Measurements from ENCODE around the gene HMOX1. TPM values are rescaled to one million over a fixed set of nuclear protein-coding genes. Genes with fewer than 3 reads are reported as not detected.

Gene HMOX1
- total RNA-seq, 1 donor from 2014 or later, result 54.0 TPM

GRCh38 chr22:35384975-35385588 lies 4.2 kb downstream of the HMOX1 start:
- H3K4me3 ChIP-seq, result no peak overlapping the region
- intact Hi-C loops (cut with DNase I), result no loop called here

GRCh38 chr22:35386670-35387288 lies 5.9 kb downstream of the HMOX1 start:
- peaks cover 42% of the 10 kb centered on the region for H3K36me3 ChIP-seq
- TF ChIP-seq CTCF (IDR thresholded peaks at IDR 0.05), result no peak
- intact Hi-C loops (cut with DNase I), result no loop called here
- H3K4me3 ChIP-seq, result no peak overlapping the region
- DNase-seq (no peak), ATAC-seq (no peak)
- peaks cover 6% of the 10 kb centered on the region for H3K4me1 ChIP-seq
- H3K27me3 ChIP-seq, result no peaks in the 10 kb centered on the region
- no peaks in the 10 kb centered on the region for H3K9me3 ChIP-seq
- H3K27ac ChIP-seq, result no peak overlapping the region

More at GRCh38 chr22:35384975-35385588, 4.2 kb downstream of the HMOX1 start:
- ATAC-seq (no peak), DNase-seq (no peak)
- Histone ChIP-seq H3K4me1 (peaks cover 17% of the 10 kb centered on the region), H3K36me3 (peaks cover 32% of the 10 kb centered on the region), H3K27me3 (no peaks in the 10 kb centered on the region), H3K27ac (no peak overlapping the region), H3K9me3 (no peaks in the 10 kb centered on the region)
- TF ChIP-seq CTCF (IDR thresholded peaks at IDR 0.05), result no peak

GRCh38 chr22:35390933-35391332 lies 10.0 kb downstream of the HMOX1 start:
- TF ChIP-seq CTCF (IDR thresholded peaks at IDR 0.05), result no peak
- Histone ChIP-seq H3K27ac (no peak overlapping the region), H3K27me3 (no peaks in the 10 kb centered on the region), H3K4me1 (no peaks in the 10 kb centered on the region), H3K36me3 (peaks cover 60% of the 10 kb centered on the region), H3K4me3 (no peak overlapping the region), H3K9me3 (no peaks in the 10 kb centered on the region)
- no peak for DNase-seq
- ATAC-seq, result no peak
- intact Hi-C loops (cut with DNase I), result no loop called here

GRCh38 chr22:35392357-35392756 lies 11.5 kb downstream of the HMOX1 start:
- Histone ChIP-seq H3K36me3 (peaks cover 45% of the 10 kb centered on the region), H3K4me1 (no peaks in the 10 kb centered on the region), H3K9me3 (no peaks in the 10 kb centered on the region), H3K27ac (no peak overlapping the region), H3K4me3 (no peak overlapping the region), H3K27me3 (no peaks in the 10 kb centered on the region)
- ATAC-seq (no peak), DNase-seq (no peak)
- TF ChIP-seq CTCF (IDR thresholded peaks at IDR 0.05), result no peak
- intact Hi-C loops (cut with DNase I), result no loop called here

GRCh38 chr22:35393116-35394010 lies 12.5 kb downstream of the HMOX1 start:
- no peaks in the 10 kb centered on the region for H3K27me3 ChIP-seq
- no peak for ATAC-seq

More at GRCh38 chr22:35393116-35394010, 12.5 kb downstream of the HMOX1 start:
- no peaks in the 10 kb centered on the region for H3K9me3 ChIP-seq
- peaks cover 36% of the 10 kb centered on the region for H3K36me3 ChIP-seq
- no peaks in the 10 kb centered on the region for H3K4me1 ChIP-seq
- no peak overlapping the region for H3K4me3 ChIP-seq
- intact Hi-C loops (cut with DNase I), result no loop called here
- DNase-seq, result no peak
- no peak overlapping the region for H3K27ac ChIP-seq
- TF ChIP-seq CTCF (IDR thresholded peaks at IDR 0.05), result no peak
